Measurements from ENCODE around the gene BNC2.
A peak's percentile ranks its signal among the peaks of the same experiment; 100 is the strongest.

The BNC2 gene

DNA sequence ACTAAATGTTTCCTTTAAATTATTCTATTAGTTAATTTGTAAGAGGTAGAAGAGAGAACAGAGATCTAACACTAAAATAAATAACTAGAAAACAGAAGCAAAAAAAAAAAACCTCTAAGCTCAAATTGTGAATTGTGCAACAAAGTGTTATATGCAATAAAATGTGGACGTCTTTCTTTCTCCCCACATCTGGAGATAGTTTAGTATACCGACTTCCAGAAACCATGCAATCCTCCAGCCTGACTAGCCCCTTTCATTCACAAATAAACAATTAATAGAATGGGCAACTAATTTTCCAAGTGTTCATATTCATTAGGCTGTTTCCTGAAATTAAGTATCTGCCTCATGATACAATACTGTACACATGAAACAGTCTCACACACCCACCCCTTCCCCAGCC lies 258.5 kb downstream of the BNC2 start:
- TF ChIP-seq, protein P1, sequence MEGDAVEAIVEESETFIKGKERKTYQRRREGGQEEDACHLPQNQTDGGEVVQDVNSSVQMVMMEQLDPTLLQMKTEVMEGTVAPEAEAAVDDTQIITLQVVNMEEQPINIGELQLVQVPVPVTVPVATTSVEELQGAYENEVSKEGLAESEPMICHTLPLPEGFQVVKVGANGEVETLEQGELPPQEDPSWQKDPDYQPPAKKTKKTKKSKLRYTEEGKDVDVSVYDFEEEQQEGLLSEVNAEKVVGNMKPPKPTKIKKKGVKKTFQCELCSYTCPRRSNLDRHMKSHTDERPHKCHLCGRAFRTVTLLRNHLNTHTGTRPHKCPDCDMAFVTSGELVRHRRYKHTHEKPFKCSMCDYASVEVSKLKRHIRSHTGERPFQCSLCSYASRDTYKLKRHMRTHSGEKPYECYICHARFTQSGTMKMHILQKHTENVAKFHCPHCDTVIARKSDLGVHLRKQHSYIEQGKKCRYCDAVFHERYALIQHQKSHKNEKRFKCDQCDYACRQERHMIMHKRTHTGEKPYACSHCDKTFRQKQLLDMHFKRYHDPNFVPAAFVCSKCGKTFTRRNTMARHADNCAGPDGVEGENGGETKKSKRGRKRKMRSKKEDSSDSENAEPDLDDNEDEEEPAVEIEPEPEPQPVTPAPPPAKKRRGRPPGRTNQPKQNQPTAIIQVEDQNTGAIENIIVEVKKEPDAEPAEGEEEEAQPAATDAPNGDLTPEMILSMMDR (IDR thresholded peaks at IDR 0.05; ENCODE audit: low read depth, low read length, missing control alignments), result no peak
- no peak overlapping the region for H3K4me3 ChIP-seq (ENCODE audit: low read depth, low read length)
- no peak for DNase-seq (ENCODE audit: low read depth)
- in situ Hi-C loops (cut with HindIII; ENCODE audit: low sequenced_read_pairs), result no loop called here

DNA sequence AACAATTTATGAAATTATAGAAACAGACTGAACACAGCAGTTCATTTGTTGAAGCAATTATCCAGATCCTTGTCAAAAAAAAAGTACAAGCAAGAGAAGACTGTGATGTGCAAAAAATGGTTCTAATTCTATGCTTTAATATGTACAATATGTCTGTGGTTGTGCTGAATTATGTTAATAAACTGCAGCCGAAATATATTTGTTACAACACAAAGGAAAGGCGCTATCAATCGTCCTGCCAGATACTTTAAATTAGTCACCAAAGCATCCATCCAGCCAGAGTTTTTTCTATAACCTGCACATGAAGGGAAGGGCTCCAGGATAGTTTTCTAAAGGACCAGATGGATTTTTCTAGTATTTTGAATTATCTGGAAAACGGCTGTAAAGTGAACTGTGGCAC lies 259.5 kb downstream of the BNC2 start:
- peak; percentile 45 for DNase-seq (ENCODE audit: low read depth)
- in situ Hi-C loops (cut with HindIII; ENCODE audit: low sequenced_read_pairs), result no loop called here
- no peak overlapping the region for H3K4me3 ChIP-seq (ENCODE audit: low read depth, low read length)
- TF ChIP-seq, protein P1 (IDR thresholded peaks at IDR 0.05; ENCODE audit: low read depth, low read length, missing control alignments), result no peak

DNA sequence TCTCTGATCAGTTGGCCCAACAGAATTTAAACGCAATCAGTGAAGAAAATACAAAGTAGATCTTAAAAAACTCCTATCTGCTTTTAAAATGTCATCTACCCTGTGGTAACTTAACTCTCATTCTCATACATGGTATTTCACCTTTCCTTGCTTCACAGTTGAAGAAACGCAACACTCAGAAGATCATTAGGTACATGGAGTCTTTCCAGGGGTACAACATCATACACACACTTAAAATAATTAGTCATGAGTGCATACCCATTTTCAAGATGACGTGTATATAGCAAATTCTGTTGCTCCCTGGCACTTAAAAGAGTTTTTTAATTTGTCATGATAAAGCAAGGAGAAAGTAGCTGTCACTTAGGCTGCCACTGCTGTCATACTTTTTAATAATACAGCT lies 259.9 kb downstream of the BNC2 start:
- TF ChIP-seq, protein P1 (IDR thresholded peaks at IDR 0.05; ENCODE audit: low read depth, low read length, missing control alignments), result no peak
- in situ Hi-C loops (cut with HindIII; ENCODE audit: low sequenced_read_pairs), result no loop called here
- no peak for DNase-seq (ENCODE audit: low read depth)
- H3K4me3 ChIP-seq (ENCODE audit: low read depth, low read length), result no peak overlapping the region

DNA sequence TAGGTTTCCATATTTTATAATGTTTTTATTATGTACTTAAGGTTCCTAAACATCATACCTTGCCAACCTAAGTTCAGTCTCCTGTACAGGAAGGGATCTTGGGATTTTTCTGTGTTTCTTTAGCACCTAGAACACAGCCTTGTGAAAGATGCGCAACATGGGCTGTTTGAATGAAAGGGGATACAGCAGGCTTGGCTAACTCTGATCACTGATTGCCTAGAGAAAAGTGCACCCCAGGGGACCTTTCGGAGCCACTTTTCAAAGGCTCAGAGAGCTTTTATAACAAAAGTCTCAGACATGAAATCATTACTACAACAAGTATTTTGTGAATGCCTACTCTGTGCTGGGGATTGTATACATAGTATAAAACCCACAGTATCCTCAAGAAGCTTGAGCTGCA lies 261.6 kb downstream of the BNC2 start:
- TF ChIP-seq, protein P1 (IDR thresholded peaks at IDR 0.05; ENCODE audit: low read depth, low read length, missing control alignments), result no peak
- DNase-seq (ENCODE audit: low read depth), result no peak
- no peak overlapping the region for H3K4me3 ChIP-seq (ENCODE audit: low read depth, low read length)
- in situ Hi-C loops (cut with HindIII; ENCODE audit: low sequenced_read_pairs), result no loop called here

- no peak overlapping the region for H3K4me3 ChIP-seq (ENCODE audit: low read depth, low read length)
- TF ChIP-seq, protein P1 (IDR thresholded peaks at IDR 0.05; ENCODE audit: low read depth, low read length, missing control alignments), result no peak
- DNase-seq (ENCODE audit: low read depth), result no peak
- in situ Hi-C loops (cut with HindIII; ENCODE audit: low sequenced_read_pairs), result no loop called here
Observed at GRCh38 chr9:16602494-16602893, 268.0 kb downstream of the BNC2 start.

GRCh38 chr9:16601991-16602390 lies 268.5 kb downstream of the BNC2 start:
- H3K4me3 ChIP-seq (ENCODE audit: low read depth, low read length), result no peak overlapping the region
- no peak for DNase-seq (ENCODE audit: low read depth)
- in situ Hi-C loops (cut with HindIII; ENCODE audit: low sequenced_read_pairs), result no loop called here
- TF ChIP-seq, protein P1 (IDR thresholded peaks at IDR 0.05; ENCODE audit: low read depth, low read length, missing control alignments), result no peak

- H3K4me3 ChIP-seq (ENCODE audit: low read depth, low read length), result no peak overlapping the region
- DNase-seq (ENCODE audit: low read depth), result no peak
- TF ChIP-seq, protein P1 (IDR thresholded peaks at IDR 0.05; ENCODE audit: low read depth, low read length, missing control alignments), result no peak
- in situ Hi-C loops (cut with HindIII; ENCODE audit: low sequenced_read_pairs), result no loop called here
Observed at GRCh38 chr9:16598316-16598715, 272.2 kb downstream of the BNC2 start.
